ENCODE measurements around the gene IL4R. TPM values are rescaled to one million over a fixed set of nuclear protein-coding genes. Genes with fewer than 3 reads are reported as not detected.

The IL4R gene
- total and polyA plus RNA-seq, 2 of the 13 experiments (the other 11 are each of a cell fraction or from before 2014, with no cell fraction given), result 15.9 to 49.6 TPM

DNA sequence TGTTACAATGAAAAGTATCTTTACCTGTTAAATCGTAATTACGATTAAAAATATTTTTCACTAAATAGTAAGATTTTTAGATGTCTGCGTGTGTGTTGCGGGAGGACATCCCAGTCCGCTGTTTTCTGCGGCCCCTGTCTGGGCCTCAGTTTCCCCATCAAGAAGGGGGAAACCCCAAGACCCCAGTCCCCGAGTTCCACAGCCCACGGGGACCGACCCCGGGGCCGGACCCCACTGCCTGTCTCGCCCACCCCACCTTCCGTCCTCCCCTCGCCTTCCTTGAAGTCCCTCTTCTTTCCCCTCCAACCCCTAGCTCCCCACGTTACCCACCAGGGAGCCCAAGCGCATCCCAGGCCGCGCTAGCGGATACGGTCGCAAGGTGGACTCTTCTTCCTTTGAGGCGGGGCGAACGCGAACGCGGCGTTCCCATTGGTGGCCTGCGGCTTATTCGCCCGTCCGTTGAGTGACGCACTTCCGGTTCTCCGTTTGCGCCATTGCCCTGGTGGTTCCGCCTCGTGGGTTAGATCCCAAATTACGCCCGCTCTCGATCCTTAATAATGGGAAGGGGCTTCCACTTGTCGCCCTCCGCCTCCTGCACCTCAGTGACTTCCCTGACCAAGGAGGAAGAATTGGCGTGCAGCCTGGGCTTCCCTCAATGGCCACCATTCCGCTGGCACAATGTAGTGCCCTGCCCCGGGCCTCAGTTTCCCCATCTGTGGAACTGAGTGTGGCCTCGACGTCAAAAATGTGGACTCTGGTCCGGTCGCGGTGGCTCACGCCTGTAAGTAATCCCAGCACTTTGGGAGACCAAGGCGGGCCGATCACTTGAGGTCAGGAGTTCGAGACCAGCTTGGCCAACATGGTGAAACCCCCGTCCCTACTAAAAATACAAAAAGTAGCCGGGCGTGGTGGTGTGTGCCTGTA, 45.1 kb upstream of the IL4R start, which contains the start of gene NSMCE1 (continued):
- TF ChIP-seq ZC3H13 (CRISPR knock-in tag; IDR thresholded peaks at IDR 0.05), result peak; percentile 86; the same call in 1 of the 2 replicates
- no peak for TF ChIP-seq ZNF234 (CRISPR knock-in tag; conservative IDR thresholded peaks at IDR 0.05)
- TF ChIP-seq ZNF678 (CRISPR knock-in tag; IDR thresholded peaks at IDR 0.05), result no peak
- TF ChIP-seq PTBP1 (IDR thresholded peaks at IDR 0.05; ENCODE audit: low read depth, low read length, poor library complexity, severe bottlenecking), result peak; percentile 31
- 0 out of 2 replicates have a peak, but pooled peaks have one; percentile 65 for TF ChIP-seq THAP8 (CRISPR knock-in tag; IDR thresholded peaks at IDR 0.05; ENCODE audit: borderline replicate concordance)
- TF ChIP-seq ZNF737 (CRISPR knock-in tag; IDR thresholded peaks at IDR 0.05; ENCODE audit: borderline replicate concordance), result no peak
- peak; percentile 93 for TF ChIP-seq ZFY (CRISPR knock-in tag; IDR thresholded peaks at IDR 0.05)
- TF ChIP-seq PHF21A (CRISPR knock-in tag; IDR thresholded peaks at IDR 0.05), result peak; percentile 64; the same call in 1 of the 2 replicates
- TF ChIP-seq RBM22 (optimal IDR thresholded peaks at IDR 0.05; ENCODE audit: low read length), result peak; percentile 25
- no peak for TF ChIP-seq ELF4 (CRISPR knock-in tag; IDR thresholded peaks at IDR 0.05; ENCODE audit: borderline replicate concordance)
- TF ChIP-seq KDM2A (CRISPR knock-in tag; IDR thresholded peaks at IDR 0.05; ENCODE audit: borderline replicate concordance, low read depth), result peak; percentile 85; the same call in 1 of the 2 replicates
- peak; percentile 61 for TF ChIP-seq RFXAP (CRISPR knock-in tag; IDR thresholded peaks at IDR 0.05; ENCODE audit: borderline replicate concordance)
- TF ChIP-seq NR1H2 (CRISPR knock-in tag; IDR thresholded peaks at IDR 0.05; ENCODE audit: borderline replicate concordance, low read depth), result no peak
- TF ChIP-seq TOE1 (CRISPR knock-in tag; IDR thresholded peaks at IDR 0.05), result no peak; the same call in 1 of the 2 replicates
- no peak for TF ChIP-seq RXRB (CRISPR knock-in tag; IDR thresholded peaks at IDR 0.05; ENCODE audit: borderline replicate concordance)
- no peak for TF ChIP-seq ZNF83 (CRISPR knock-in tag; IDR thresholded peaks at IDR 0.05; ENCODE audit: borderline replicate concordance)
- peak; percentile 81; the same call in 1 of the 2 replicates for TF ChIP-seq MEIS1 (CRISPR knock-in tag; IDR thresholded peaks at IDR 0.05; ENCODE audit: borderline replicate concordance)
- no peak for TF ChIP-seq IKZF1 (IDR thresholded peaks at IDR 0.05)
- no peak; the same call in 1 of the 2 replicates for TF ChIP-seq HMG20B (CRISPR knock-in tag; conservative IDR thresholded peaks at IDR 0.05)
- TF ChIP-seq PRDM4 (CRISPR knock-in tag; IDR thresholded peaks at IDR 0.05; ENCODE audit: borderline replicate concordance), result 0 out of 2 replicates have a peak, but pooled peaks have one; percentile 29
- TF ChIP-seq ZNF883 (CRISPR knock-in tag; IDR thresholded peaks at IDR 0.05; ENCODE audit: not compliant biosample characterization), result peak; percentile 57
- peak; percentile 99 for TF ChIP-seq HNRNPK (IDR thresholded peaks at IDR 0.05; ENCODE audit: low read depth, low read length, poor library complexity, severe bottlenecking)
- TF ChIP-seq ZNF839 (CRISPR knock-in tag; IDR thresholded peaks at IDR 0.05; ENCODE audit: borderline replicate concordance), result 0 out of 2 replicates have a peak, but pooled peaks have one; percentile 28
- TF ChIP-seq CHD4 (IDR thresholded peaks at IDR 0.05; ENCODE audit: borderline replicate concordance, low read length), result peak; percentile 93
- peak; percentile 50; the same call in 1 of the 2 replicates for TF ChIP-seq ZNF343 (CRISPR knock-in tag; IDR thresholded peaks at IDR 0.05)
- 0 out of 2 replicates have a peak, but pooled peaks have one; percentile 12 for TF ChIP-seq CHD2 (IDR thresholded peaks at IDR 0.05; ENCODE audit: low read depth, low read length)
- TF ChIP-seq MIER3 (CRISPR knock-in tag; IDR thresholded peaks at IDR 0.05; ENCODE audit: borderline replicate concordance), result 0 out of 2 replicates have a peak, but pooled peaks have one; percentile 29

Measured in HepG2 (cell line).